NCI-H146 treated with DMSO at 0.1 percent for 48 hours (cell line): ENCODE data around the gene USP30.

ENCODE experiments used
- DNase-seq: peaks from one replicate; lab custom pipeline; 2025; ENCODE audit not compliant: unreplicated experiment; lab: John Stamatoyannopoulos, UW

The USP30 gene

GRCh38 chr12:109125791-109126190 lies 73.4 kb downstream of the USP30 start:
- peak; percentile 62 for DNase-seq

DNA sequence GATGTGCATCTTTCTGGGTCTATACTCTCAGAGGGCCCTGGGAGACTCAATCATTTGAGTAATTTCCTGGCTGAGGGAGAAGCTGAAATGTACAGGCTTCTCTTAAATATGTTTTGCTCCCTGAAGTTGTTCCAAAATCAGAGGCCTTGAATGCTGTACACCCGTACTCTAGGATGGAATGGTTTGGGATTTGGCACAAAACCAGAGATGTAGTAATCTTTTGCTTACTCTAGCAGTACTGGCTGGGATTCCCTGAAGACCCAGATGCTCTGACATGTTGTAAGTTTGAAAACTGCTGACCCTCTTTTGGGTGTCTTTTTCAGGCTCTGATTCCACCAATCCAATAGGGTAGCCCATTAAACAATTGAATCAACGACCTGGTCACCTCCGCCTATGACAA lies 74.4 kb downstream of the USP30 start:
- no peak for DNase-seq

GRCh38 chr12:109127533-109128242 lies 75.3 kb downstream of the USP30 start:
- no peak for DNase-seq

GRCh38 chr12:109130297-109131153 lies 78.1 kb downstream of the USP30 start:
- DNase-seq = no peak

- DNase-seq = no peak
Measured at GRCh38 chr12:109131154-109132050, 79.0 kb downstream of the USP30 start.

DNA sequence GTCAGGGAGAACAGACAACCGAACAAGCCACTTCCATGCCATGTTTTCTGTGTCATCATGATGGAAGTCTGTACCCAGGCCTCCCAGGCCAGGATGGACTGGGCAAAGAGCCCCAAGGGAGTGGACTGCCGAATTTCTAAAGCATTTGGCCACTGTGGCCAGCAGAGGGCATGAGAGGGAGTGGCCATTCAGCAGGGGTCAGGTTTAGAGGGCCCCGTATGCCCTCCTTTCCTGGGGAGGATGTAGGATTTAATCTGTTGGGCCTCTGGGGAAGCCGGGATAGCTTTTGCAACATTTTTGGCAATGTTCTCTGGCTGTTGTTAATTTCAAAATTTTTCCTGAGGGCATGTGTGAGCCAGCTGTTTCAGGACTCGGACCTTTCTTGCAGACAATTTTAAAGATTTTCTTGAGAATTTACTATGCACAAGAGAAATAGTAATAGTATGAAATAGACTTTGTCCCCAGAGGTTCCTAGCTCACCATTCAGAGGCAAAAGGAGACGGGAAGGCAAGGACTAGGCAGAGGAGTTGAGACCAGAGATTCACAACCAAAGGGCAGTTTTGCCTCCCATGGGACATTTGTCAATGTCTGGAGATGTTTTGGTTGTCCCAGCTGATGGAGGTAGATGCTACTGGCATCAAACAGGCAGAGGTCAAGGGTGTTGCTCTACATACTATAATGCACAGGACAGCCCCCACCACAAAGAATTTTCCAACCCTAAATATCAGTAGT lies 82.0 kb downstream of the USP30 start:
- no peak for DNase-seq

- no peak for DNase-seq
Measured at GRCh38 chr12:109137055-109137454, 84.7 kb downstream of the USP30 start.
